Right atrium auricular region (tissue), 2 donors: ENCODE results near the gene ADPRS. TPM values are rescaled to one million over a fixed set of nuclear protein-coding genes. Genes with fewer than 3 reads are reported as not detected.

Experiments used
- DNase-seq: peaks from one replicate; pipeline ENCODE4 v3.0.0-alpha.2; 2019; ENCODE audit warnings: low spot score
- H3K27ac ChIP-seq, 2 donors: fragments of 200-600 bp; sonication (generic); 1 replicate in 1 of 2; 2 replicates in 1 of 2; pipeline ENCODE4 v1.5.1; 2016 to 2019
- H3K27me3 ChIP-seq, 2 donors: fragments of 200-600 bp; sonication (generic); one replicate each; pipeline versions ENCODE4 v1.5.1 to v1.6.0; 2017 to 2019
- H3K36me3 ChIP-seq: fragments of 200-600 bp; sonication (generic); one replicate; pipeline ENCODE4 v1.5.1; 2016
- H3K4me1 ChIP-seq, 2 donors: fragments of 200-600 bp; sonication (generic); one replicate each; pipeline versions ENCODE4 v1.5.1 to v1.6.0; 2017 to 2019
- H3K4me3 ChIP-seq, 2 donors: fragments of 200-600 bp; sonication (generic); 1 replicate in 1 of 2; 2 replicates in 1 of 2; pipeline ENCODE4 v1.5.1; 2017 to 2019; ENCODE audit warnings: mild to moderate bottlenecking in 1 of 2, moderate library complexity in 1 of 2
- H3K9me3 ChIP-seq, 2 donors: fragments of 200-600 bp; sonication (generic); one replicate each; pipeline ENCODE4 v1.5.1; 2019
- total RNA-seq, 2 donors: library from RNA; depleted of rRNA; stranded (reverse); fragments of >200 nt; gene quantifications; one replicate each; pipeline ENCODE4 v1.1.0, GENCODE V29; 2016
- TF ChIP-seq, protein P1 (sequence below), 2 donors: fragments of 200-600 bp; sonication (generic); IDR thresholded peaks; one replicate each; pipeline ENCODE4 v1.5.1; 2019; ENCODE audit warnings: antibody characterized with exemption in 2 of 2

The ADPRS gene
- total RNA-seq, 2 donors from 2014 or later = 24.3 to 25.6 TPM

DNA sequence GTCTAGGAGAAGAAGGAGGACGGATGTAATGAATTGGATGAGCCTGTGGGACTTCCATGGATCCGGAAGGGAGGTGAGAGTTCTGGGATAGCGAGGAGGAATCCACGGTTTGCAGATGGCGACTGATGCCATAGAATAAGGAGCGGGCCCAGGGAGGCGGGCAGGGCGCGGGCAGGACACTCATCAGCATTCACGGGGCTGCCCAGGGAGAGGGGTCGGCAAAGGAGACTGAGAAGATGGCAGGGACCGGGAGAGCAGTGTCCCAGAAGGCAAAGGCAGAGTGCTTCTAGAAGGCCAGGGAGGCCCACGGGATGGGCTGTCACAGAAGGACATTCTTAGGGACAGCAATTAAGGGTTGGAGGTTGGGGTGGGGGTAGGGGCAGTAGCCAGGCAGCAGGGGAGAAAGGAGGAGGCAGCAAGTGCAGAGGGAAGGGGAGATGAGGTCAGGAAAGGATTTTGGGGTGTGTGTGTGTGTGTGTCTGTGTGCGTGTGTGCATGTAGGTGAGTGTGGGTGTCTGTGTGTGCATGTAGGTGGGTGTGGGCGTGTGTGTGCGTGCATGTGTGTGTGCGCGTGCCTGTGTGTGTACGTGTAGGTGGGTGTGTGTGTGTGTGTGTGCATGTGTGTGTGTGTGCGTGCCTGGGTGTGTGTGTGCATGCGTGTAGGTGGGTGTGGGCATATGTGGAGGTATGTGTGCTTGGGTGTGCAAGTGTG lies 37.5 kb downstream of the ADPRS start:
- Histone ChIP-seq H3K4me1 (peaks cover 0 to 18% of the 10 kb centered on the region in 2 donors), H3K4me3 (no peak overlapping the region), H3K27ac (no peak overlapping the region), H3K36me3 (no peaks in the 10 kb centered on the region), H3K9me3 (no peaks in the 10 kb centered on the region), H3K27me3 (no peaks in the 10 kb centered on the region)
- TF ChIP-seq, protein P1, sequence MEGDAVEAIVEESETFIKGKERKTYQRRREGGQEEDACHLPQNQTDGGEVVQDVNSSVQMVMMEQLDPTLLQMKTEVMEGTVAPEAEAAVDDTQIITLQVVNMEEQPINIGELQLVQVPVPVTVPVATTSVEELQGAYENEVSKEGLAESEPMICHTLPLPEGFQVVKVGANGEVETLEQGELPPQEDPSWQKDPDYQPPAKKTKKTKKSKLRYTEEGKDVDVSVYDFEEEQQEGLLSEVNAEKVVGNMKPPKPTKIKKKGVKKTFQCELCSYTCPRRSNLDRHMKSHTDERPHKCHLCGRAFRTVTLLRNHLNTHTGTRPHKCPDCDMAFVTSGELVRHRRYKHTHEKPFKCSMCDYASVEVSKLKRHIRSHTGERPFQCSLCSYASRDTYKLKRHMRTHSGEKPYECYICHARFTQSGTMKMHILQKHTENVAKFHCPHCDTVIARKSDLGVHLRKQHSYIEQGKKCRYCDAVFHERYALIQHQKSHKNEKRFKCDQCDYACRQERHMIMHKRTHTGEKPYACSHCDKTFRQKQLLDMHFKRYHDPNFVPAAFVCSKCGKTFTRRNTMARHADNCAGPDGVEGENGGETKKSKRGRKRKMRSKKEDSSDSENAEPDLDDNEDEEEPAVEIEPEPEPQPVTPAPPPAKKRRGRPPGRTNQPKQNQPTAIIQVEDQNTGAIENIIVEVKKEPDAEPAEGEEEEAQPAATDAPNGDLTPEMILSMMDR (IDR thresholded peaks at IDR 0.05) = no peak
- DNase-seq = no peak

DNA sequence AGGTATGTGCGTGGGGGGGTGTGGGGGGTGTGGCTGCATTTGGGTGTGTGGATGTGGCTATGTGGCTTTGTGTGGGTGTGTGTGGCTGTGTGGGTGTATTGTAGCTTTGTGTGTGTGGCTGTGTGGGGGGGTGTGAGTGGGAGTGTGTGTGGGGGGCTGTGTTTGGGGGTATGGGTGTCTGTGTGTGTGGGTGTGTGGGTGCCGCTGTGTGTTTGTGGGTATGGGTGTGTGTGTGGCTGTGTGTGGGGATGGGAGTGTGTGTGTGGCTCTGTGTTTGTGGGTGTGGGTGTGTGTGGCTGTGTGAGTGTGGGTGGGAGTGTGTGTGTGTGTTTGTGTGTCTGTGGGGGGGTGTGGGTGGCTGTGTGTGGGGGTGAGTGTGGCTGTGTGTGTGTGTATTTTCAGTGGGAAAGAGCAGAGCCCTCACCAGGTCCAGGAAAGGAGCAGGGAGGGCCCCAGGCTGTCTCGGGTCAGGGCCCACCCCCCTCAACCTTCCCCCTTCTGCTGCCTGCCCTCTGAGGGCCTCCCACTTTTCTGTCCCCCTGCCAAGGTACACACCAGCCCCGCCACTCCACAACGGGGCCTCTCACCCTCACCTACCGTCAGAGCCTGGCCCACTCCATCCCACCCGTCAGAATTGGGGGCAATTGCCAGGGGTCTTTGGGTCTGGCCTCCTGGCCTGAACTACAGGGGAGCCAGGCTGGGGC lies 38.3 kb downstream of the ADPRS start:
- no peak for DNase-seq
- H3K36me3 ChIP-seq = no peaks in the 10 kb centered on the region
- H3K9me3 ChIP-seq = no peaks in the 10 kb centered on the region
- no peak overlapping the region for H3K4me3 ChIP-seq
- H3K4me1 ChIP-seq = peaks cover 0 to 18% of the 10 kb centered on the region in 2 donors
- TF ChIP-seq, protein P1 (IDR thresholded peaks at IDR 0.05) = no peak
- H3K27ac ChIP-seq = no peak overlapping the region
- H3K27me3 ChIP-seq = no peaks in the 10 kb centered on the region

DNA sequence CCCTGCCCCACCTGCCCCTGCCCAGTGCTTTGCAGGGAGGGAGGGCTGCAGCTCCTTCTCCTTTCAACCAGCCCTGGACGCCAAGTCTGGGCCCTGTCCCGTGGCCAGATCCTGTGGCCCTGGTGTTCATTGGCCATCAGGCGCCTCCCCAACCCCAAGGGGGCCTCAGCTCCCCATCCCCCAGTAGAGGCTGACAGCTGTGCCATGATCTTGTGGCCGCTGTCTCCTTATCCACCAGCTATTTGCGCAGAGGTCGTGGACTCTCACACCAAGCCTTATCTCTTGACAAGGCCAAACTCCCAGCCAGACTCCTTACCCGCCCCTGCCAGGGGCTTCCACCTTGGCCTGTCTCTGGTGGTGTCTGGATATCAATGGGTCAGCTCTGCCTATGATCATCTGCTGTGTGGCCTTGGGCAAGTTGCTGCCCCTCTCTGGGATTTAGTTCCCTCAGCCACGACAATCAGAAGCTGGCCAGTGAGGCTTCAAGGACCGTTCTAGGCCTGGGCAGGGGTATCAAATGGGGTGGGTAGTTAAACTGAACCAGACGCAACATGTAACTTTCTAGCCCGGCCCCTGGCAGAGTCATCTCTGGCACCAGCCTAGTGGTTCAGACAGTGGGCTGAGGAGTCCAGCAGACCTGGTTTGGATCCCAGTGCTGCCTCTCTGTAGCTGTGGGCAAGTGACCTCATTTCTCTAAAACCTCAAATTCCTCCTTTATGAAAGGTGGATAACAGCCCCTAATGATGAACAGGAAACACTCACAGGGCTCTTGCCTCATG lies 39.6 kb downstream of the ADPRS start:
- DNase-seq = no peak
- Histone ChIP-seq H3K9me3 (no peaks in the 10 kb centered on the region), H3K36me3 (no peaks in the 10 kb centered on the region), H3K4me3 (no peak overlapping the region), H3K27me3 (no peaks in the 10 kb centered on the region), H3K4me1 (peaks cover 0 to 17% of the 10 kb centered on the region in 2 donors), H3K27ac (no peak overlapping the region)
- TF ChIP-seq, protein P1 (IDR thresholded peaks at IDR 0.05) = no peak

DNA sequence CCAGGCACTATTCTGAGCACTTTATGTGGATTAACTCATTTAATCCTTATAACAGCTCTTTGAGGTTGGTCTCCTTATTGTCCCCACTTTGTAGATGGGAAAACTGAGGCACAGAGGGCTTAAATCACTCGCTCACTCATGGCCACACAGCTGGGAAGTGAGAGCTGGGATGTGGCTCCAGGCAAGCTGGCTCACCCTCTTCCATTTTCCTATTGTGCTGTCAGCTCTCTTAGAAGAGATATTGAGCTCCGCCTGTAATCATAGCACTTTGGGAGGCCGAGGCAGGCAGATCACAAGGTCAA lies 40.2 kb downstream of the ADPRS start:
- H3K9me3 ChIP-seq = no peaks in the 10 kb centered on the region
- TF ChIP-seq, protein P1 (IDR thresholded peaks at IDR 0.05) = no peak
- DNase-seq = no peak

DNA sequence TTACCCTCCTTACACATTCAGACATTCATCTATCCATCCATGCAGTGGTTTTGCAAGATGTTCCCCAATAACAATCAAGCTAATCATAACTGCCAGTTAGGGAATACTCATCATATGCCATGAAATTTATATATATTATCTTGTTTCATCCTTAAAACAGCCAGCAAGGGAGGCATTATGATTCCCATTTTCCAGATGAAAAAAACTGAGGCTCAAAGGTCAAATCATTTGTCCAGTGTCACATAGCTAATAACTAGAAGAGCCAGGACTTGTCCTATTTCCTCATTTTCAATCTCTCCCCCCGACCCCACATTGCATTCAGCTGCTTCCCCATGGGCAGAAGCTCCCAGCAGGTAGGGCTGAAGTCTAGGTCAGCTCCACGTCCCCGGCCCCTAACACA lies 43.3 kb downstream of the ADPRS start:
- TF ChIP-seq, protein P1 (IDR thresholded peaks at IDR 0.05) = no peak
- Histone ChIP-seq H3K4me3 (no peak overlapping the region), H3K27ac (no peak overlapping the region), H3K36me3 (no peaks in the 10 kb centered on the region), H3K4me1 (peaks cover 0 to 45% of the 10 kb centered on the region in 2 donors), H3K27me3 (no peaks in the 10 kb centered on the region), H3K9me3 (no peaks in the 10 kb centered on the region)
- DNase-seq = no peak

More for the DNA sequence above, 40.2 kb downstream of the ADPRS start:
- Histone ChIP-seq H3K27me3 (no peaks in the 10 kb centered on the region), H3K4me3 (no peak overlapping the region), H3K27ac (no peak overlapping the region), H3K4me1 (peaks cover 0 to 17% of the 10 kb centered on the region in 2 donors), H3K36me3 (no peaks in the 10 kb centered on the region)
